Ovary (tissue), 3 donors: Measurements from ENCODE around the gene SPINK2.

Source experiments
- EP300 ChIP-seq: sonication (generic); formaldehyde crosslinking; IDR thresholded peaks from one replicate; pipeline ENCODE4 v1.6.1; 2017; ENCODE audit warnings: antibody characterized with exemption
- POLR2A ChIP-seq: fragments of 450-650 bp; IDR thresholded peaks from one replicate; pipeline ENCODE4 v1.6.1; 2017; ENCODE audit warnings: antibody characterized with exemption, mild to moderate bottlenecking, moderate library complexity
- TF ChIP-seq, protein P1 (sequence below), 3 donors: fragments of 450-650 bp in 2 of 3; fragments of 200-600 bp in 1 of 3; IDR thresholded peaks; one replicate each; pipeline versions ENCODE4 v1.5.1 to v1.8.0; 2016 to 2022; ENCODE audit warnings: antibody characterized with exemption in 3 of 3, mild to moderate bottlenecking in 1 of 3
- donor health status: DM: no; HTN: no; CAD: no.

DNA sequence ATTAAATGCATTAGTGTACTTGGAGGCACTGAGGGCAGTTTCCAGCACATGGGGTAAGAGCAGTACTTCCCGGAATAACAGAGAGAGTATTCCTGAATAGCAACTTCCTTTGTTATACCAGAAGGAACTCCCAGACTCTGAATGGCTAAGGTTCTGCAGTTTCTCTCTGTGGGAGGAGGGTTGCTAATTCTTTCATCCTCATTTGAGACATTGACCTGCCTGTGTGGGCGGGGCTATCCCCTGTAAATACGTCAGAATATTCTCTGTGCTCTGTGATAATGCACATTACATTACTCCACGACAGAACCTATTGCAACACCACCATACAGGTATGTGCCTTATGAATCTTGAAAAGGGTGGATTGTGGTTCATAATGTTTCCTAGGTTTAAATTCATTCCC lies 52.7 kb downstream of the SPINK2 start:
- TF ChIP-seq, protein P1, sequence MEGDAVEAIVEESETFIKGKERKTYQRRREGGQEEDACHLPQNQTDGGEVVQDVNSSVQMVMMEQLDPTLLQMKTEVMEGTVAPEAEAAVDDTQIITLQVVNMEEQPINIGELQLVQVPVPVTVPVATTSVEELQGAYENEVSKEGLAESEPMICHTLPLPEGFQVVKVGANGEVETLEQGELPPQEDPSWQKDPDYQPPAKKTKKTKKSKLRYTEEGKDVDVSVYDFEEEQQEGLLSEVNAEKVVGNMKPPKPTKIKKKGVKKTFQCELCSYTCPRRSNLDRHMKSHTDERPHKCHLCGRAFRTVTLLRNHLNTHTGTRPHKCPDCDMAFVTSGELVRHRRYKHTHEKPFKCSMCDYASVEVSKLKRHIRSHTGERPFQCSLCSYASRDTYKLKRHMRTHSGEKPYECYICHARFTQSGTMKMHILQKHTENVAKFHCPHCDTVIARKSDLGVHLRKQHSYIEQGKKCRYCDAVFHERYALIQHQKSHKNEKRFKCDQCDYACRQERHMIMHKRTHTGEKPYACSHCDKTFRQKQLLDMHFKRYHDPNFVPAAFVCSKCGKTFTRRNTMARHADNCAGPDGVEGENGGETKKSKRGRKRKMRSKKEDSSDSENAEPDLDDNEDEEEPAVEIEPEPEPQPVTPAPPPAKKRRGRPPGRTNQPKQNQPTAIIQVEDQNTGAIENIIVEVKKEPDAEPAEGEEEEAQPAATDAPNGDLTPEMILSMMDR (IDR thresholded peaks at IDR 0.05), result no peak
- TF ChIP-seq EP300 (no peak), POLR2A (no peak)
